ENCODE results near the gene INPP5A. TPM values are rescaled to one million over a fixed set of nuclear protein-coding genes. Genes with fewer than 3 reads are reported as not detected.

The INPP5A gene
- total RNA-seq, 1 donor from 2014 or later = 36.4 TPM

- no peak for DNase-seq (ENCODE audit: extremely low spot score, unreplicated experiment)
- TF ChIP-seq, protein P1, sequence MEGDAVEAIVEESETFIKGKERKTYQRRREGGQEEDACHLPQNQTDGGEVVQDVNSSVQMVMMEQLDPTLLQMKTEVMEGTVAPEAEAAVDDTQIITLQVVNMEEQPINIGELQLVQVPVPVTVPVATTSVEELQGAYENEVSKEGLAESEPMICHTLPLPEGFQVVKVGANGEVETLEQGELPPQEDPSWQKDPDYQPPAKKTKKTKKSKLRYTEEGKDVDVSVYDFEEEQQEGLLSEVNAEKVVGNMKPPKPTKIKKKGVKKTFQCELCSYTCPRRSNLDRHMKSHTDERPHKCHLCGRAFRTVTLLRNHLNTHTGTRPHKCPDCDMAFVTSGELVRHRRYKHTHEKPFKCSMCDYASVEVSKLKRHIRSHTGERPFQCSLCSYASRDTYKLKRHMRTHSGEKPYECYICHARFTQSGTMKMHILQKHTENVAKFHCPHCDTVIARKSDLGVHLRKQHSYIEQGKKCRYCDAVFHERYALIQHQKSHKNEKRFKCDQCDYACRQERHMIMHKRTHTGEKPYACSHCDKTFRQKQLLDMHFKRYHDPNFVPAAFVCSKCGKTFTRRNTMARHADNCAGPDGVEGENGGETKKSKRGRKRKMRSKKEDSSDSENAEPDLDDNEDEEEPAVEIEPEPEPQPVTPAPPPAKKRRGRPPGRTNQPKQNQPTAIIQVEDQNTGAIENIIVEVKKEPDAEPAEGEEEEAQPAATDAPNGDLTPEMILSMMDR (IDR thresholded peaks at IDR 0.05) = no peak
- H3K4me1 Mint-ChIP-seq (ENCODE audit: unreplicated experiment) = no peaks in the 10 kb centered on the region
- no peak overlapping the region for H3K27ac Mint-ChIP-seq (ENCODE audit: unreplicated experiment)
- H3K36me3 Mint-ChIP-seq (ENCODE audit: unreplicated experiment) = peaks cover 4% of the 10 kb centered on the region
- H3K4me3 Mint-ChIP-seq (ENCODE audit: unreplicated experiment) = no peak overlapping the region
- H3K9me3 Mint-ChIP-seq (ENCODE audit: unreplicated experiment) = no peaks in the 10 kb centered on the region
- H3K27me3 Mint-ChIP-seq (ENCODE audit: unreplicated experiment) = peaks cover 5% of the 10 kb centered on the region
Measured at GRCh38 chr10:132784866-132785722, 247.5 kb downstream of the INPP5A start.

GRCh38 chr10:132785723-132786475 lies 248.3 kb downstream of the INPP5A start, which contains the start of gene NKX6-2:
Gene NKX6-2 (minus strand): TSS chr10:132786147. CDS start chr10:132785948, 199 bp downstream.
- no peak within 1 kb of the TSS for H3K27ac Mint-ChIP-seq (ENCODE audit: unreplicated experiment)
- H3K4me1 Mint-ChIP-seq (ENCODE audit: unreplicated experiment) = no peaks in the 10 kb centered on the region
- H3K36me3 Mint-ChIP-seq (ENCODE audit: unreplicated experiment) = peaks cover 4% of the 10 kb centered on the region
- DNase-seq (ENCODE audit: extremely low spot score, unreplicated experiment) = no peak
- H3K27me3 Mint-ChIP-seq (ENCODE audit: unreplicated experiment) = peaks cover 5% of the 10 kb centered on the region
- H3K4me3 Mint-ChIP-seq (ENCODE audit: unreplicated experiment) = no peak within 1 kb of the TSS
- TF ChIP-seq, protein P1 (IDR thresholded peaks at IDR 0.05) = no peak
- H3K9me3 Mint-ChIP-seq (ENCODE audit: unreplicated experiment) = no peaks in the 10 kb centered on the region

- peaks cover 5% of the 10 kb centered on the region for H3K27me3 Mint-ChIP-seq (ENCODE audit: unreplicated experiment)
Measured at GRCh38 chr10:132786476-132786883, 248.9 kb downstream of the INPP5A start.

DNA sequence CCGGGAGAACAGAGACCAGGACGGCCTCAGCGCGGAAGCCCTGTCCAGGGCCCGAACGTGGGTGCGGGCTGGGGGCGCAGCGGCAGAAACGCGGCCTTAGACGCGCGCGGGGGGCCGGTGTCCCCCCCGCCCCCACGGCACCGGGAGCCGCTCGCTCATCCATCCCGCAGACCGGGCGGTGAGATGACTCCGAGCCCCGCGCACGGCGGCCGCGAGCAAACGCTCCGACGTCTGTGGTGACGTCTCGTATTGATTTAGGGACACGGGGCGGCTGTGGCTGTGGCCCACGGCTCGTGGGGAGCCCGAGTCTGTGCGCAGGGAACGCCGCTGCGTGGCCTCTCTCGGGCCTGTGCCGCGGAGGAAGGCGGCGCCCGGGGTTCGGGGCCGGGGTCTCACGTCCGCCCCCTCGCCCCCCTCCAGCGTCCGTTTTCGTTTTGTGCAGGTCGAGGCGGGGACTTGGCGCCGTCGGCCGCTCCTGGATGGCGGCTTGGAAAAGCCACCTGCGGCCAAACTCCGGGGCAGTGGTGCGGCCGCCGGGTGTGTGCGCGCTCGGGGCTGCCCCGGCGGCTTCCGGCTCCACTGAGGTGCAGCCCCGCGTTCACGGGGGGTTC lies 249.4 kb downstream of the INPP5A start:
- Mint-ChIP-seq H3K36me3 (ENCODE audit: unreplicated experiment) (peaks cover 4% of the 10 kb centered on the region), H3K4me3 (ENCODE audit: unreplicated experiment) (no peak overlapping the region), H3K27ac (ENCODE audit: unreplicated experiment) (no peak overlapping the region), H3K9me3 (ENCODE audit: unreplicated experiment) (no peaks in the 10 kb centered on the region), H3K4me1 (ENCODE audit: unreplicated experiment) (no peaks in the 10 kb centered on the region), H3K27me3 (ENCODE audit: unreplicated experiment) (peaks cover 5% of the 10 kb centered on the region)
- DNase-seq (ENCODE audit: extremely low spot score, unreplicated experiment) = no peak
- TF ChIP-seq, protein P1 (IDR thresholded peaks at IDR 0.05) = no peak

More at GRCh38 chr10:132786476-132786883, 248.9 kb downstream of the INPP5A start:
- DNase-seq (ENCODE audit: extremely low spot score, unreplicated experiment) = no peak
- Mint-ChIP-seq H3K36me3 (ENCODE audit: unreplicated experiment) (peaks cover 4% of the 10 kb centered on the region), H3K9me3 (ENCODE audit: unreplicated experiment) (no peaks in the 10 kb centered on the region), H3K4me3 (ENCODE audit: unreplicated experiment) (no peak overlapping the region), H3K27ac (ENCODE audit: unreplicated experiment) (no peak overlapping the region), H3K4me1 (ENCODE audit: unreplicated experiment) (no peaks in the 10 kb centered on the region)
- TF ChIP-seq, protein P1 (IDR thresholded peaks at IDR 0.05) = no peak

Data from osteocyte (in vitro differentiated cells).